Lower leg skin (tissue), 4 donors: Measurements from ENCODE around the gene RASSF5. TPM values are rescaled to one million over a fixed set of nuclear protein-coding genes. Genes with fewer than 3 reads are reported as not detected.

Experiments
- DNase-seq, 2 donors: peaks; one replicate each; pipeline ENCODE4 v3.0.0-alpha.2; 2019; ENCODE audit warnings: low spot score in 2 of 2
- H3K4me3 ChIP-seq: fragments of 200-600 bp; sonication (generic); 2 replicates; pipeline ENCODE4 v1.5.1; 2017; ENCODE audit warnings: mild to moderate bottlenecking, low read depth; ENCODE audit not compliant: poor library complexity, severe bottlenecking
- POLR2A ChIP-seq, 2 donors: fragments of 450-650 bp; IDR thresholded peaks; one replicate each; pipeline ENCODE4 v1.6.1; 2016 to 2017; ENCODE audit warnings: antibody characterized with exemption in 2 of 2, mild to moderate bottlenecking in 1 of 2, moderate library complexity in 1 of 2
- WGBS, 2 donors: methylation state at CpG; one replicate each; pipeline ENCODE4 v1.1.5; 2018; 5-methylcytosine and 5-hydroxymethylcytosine counted together
- intact Hi-C: fragments of 100-400 bp; cut with DNase I; formaldehyde crosslinking; loops from one replicate; pipeline ENCODE4 v1.15.0; 2023; ENCODE audit warnings: low total_unique reads
- total RNA-seq, 4 donors: library from RNA; depleted of rRNA; stranded (reverse); fragments of >200 nt; gene quantifications; one replicate each; pipeline ENCODE4 v1.1.0, GENCODE V29; 2016
- TF ChIP-seq, protein P1 (sequence below), 3 donors: fragments of 450-650 bp; IDR thresholded peaks; one replicate each; pipeline ENCODE4 v1.5.1; 2016; ENCODE audit warnings: antibody characterized with exemption in 3 of 3, mild to moderate bottlenecking in 3 of 3, moderate library complexity in 2 of 3

The RASSF5 gene
- total RNA-seq, 4 donors from 2014 or later, result 81.3 to 102 (median 86.1) TPM

- WGBS, 2 donors, result 66 to 75% methylated on average over 3 of the region's 3 CpGs
- no peak for TF ChIP-seq POLR2A (IDR thresholded peaks at IDR 0.05)
- TF ChIP-seq, protein P1, sequence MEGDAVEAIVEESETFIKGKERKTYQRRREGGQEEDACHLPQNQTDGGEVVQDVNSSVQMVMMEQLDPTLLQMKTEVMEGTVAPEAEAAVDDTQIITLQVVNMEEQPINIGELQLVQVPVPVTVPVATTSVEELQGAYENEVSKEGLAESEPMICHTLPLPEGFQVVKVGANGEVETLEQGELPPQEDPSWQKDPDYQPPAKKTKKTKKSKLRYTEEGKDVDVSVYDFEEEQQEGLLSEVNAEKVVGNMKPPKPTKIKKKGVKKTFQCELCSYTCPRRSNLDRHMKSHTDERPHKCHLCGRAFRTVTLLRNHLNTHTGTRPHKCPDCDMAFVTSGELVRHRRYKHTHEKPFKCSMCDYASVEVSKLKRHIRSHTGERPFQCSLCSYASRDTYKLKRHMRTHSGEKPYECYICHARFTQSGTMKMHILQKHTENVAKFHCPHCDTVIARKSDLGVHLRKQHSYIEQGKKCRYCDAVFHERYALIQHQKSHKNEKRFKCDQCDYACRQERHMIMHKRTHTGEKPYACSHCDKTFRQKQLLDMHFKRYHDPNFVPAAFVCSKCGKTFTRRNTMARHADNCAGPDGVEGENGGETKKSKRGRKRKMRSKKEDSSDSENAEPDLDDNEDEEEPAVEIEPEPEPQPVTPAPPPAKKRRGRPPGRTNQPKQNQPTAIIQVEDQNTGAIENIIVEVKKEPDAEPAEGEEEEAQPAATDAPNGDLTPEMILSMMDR (IDR thresholded peaks at IDR 0.05), result no peak
- intact Hi-C loops, result no loop called here
- no peak for DNase-seq
- H3K4me3 ChIP-seq, result no peak overlapping the region
Measured at GRCh38 chr1:206468571-206468970, 38.8 kb upstream of the RASSF5 start.

- no peak for TF ChIP-seq POLR2A (IDR thresholded peaks at IDR 0.05)
- TF ChIP-seq, protein P1 (IDR thresholded peaks at IDR 0.05), result no peak
- intact Hi-C loops, result no loop called here
- WGBS, 2 donors, result 21 to 50% methylated on average over 2 of the region's 2 CpGs
- DNase-seq, result no peak
- H3K4me3 ChIP-seq, result no peak overlapping the region
Measured at GRCh38 chr1:206469411-206469932, 37.9 kb upstream of the RASSF5 start.

GRCh38 chr1:206469933-206470691 lies 37.2 kb upstream of the RASSF5 start, which contains the start of gene IKBKE:
TSS of gene IKBKE (plus strand) at chr1:206470476. CDS start at chr1:206473228, 2,752 bp downstream.
- peak within 1 kb of the TSS; percentile 42 for H3K4me3 ChIP-seq
- DNase-seq, result peak in 1 of 2 donors; percentile 60
- TF ChIP-seq, protein P1 (IDR thresholded peaks at IDR 0.05), result no peak
- TF ChIP-seq POLR2A (IDR thresholded peaks at IDR 0.05), result no peak
- 7 to 14% methylated on average over 10 of the region's 10 CpGs for WGBS, 2 donors
- intact Hi-C loops, result no loop called here

DNA sequence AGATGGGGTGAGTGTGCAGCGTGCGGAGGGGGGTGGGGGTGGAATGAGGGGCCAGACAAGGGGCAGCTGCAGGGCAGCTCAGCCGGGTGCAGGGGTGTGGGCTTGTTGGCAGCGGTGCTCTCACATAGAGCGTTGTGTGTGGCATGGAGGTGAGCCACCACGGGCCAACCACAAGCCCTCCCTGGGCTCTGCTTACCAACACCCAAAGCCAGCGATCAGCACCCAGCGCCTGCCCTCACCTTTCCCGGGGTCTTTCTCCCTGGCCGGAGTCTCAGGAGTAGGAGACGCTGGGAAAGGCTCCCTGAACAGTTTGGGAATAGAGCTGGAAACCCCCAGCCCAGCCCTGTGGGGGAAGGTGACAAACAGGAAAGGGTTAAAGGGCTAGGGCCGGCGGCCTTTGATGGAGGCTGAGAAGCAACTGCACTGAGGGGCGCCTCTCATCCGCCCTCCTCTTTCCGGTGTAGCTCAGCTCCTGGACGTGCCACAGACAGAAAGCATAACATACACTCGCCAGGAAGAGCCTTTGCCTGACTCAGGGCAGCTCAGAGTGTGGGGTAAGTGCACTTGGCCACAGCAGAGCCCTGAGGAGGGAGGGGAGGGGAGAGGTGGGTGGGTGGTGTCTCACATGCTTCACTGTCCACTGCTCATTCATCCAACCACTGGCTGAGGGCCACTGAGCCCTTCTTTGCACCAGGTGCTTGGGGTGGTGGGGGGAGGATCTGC lies 36.5 kb upstream of the RASSF5 start:
- intact Hi-C loops, result no loop called here
- WGBS, 2 donors, result 1% methylated on average over 17 to 18 of the region's 18 CpGs
- no peak for TF ChIP-seq POLR2A (IDR thresholded peaks at IDR 0.05)
- TF ChIP-seq, protein P1 (IDR thresholded peaks at IDR 0.05), result no peak
- DNase-seq, result no peak
- H3K4me3 ChIP-seq, result peak overlapping the region; percentile 42

DNA sequence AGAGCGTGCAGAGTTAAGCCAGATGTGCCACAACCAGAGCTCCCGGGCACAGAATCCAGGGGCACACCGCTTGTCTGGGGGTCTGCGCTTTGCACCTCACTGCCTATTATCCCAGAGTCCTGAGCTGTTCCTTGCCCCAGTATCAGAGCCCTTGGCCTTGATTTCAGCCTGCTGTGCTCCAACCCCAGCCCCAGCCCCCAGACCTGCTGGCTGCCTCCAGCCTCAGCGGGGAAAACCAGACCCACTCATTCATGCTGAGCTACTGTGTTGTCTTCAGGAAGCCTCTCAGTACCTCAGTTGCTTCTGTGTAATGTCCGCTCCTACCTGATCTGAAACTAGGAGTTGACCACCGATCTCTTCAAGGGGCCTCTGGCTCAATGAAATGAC lies 35.9 kb upstream of the RASSF5 start:
- TF ChIP-seq, protein P1 (IDR thresholded peaks at IDR 0.05), result no peak
- no peak for TF ChIP-seq POLR2A (IDR thresholded peaks at IDR 0.05)
- WGBS, 2 donors, result 63 to 68% methylated on average over 7 of the region's 7 CpGs
- intact Hi-C loops, result no loop called here
- no peak for DNase-seq
- no peak overlapping the region for H3K4me3 ChIP-seq
